H1 (cell line): ENCODE measurements around the gene TOB1. TPM values are rescaled to one million over a fixed set of nuclear protein-coding genes. Genes with fewer than 3 reads are reported as not detected.

ENCODE experiments used
- CTCF ChIA-PET: fragments of 300-600 bp; sonication (Branson Sonifier 250); formaldehyde crosslinking; loops from one replicate; lab custom pipeline; 2021; ENCODE audit not compliant: partially characterized antibody; lab: Charles Lee
- POLR2A ChIA-PET: fragments of 300-600 bp; sonication (Branson Sonifier 250); formaldehyde crosslinking; loops from one replicate; lab custom pipeline; 2021; ENCODE audit warnings: inconsistent platforms; ENCODE audit not compliant: partially characterized antibody; lab: Charles Lee
- DNase-seq, 2 experiments: peaks; one replicate each; pipeline versions ENCODE4 v3.0.0 to v3.0.0-alpha.2; 2010 to 2022; ENCODE audit warnings: low spot score in 2 of 2, low read depth in 1 of 2, mixed read lengths in 1 of 2
- FAIRE-seq: peaks from 2 replicates; lab custom pipeline; 2011; peaks lifted over from hg19 to GRCh38; lab: Jason Lieb, UNC
- H2AFZ ChIP-seq: 2 replicates; pipeline ENCODE4 v1.8.1; 2012; ENCODE audit warnings: low read length, inconsistent platforms
- H2AK5ac ChIP-seq: 2 replicates; pipeline ENCODE4 v1.6.1; 2013; ENCODE audit warnings: low read depth, low read length
- H2BK120ac ChIP-seq: replicated peaks from 2 replicates; pipeline ENCODE3; 2013; ENCODE audit warnings: low read depth, low read length, inconsistent platforms
- H2BK12ac ChIP-seq: 2 replicates; pipeline ENCODE4 v1.6.1; 2013; ENCODE audit warnings: low read depth, low read length
- H2BK15ac ChIP-seq: 2 replicates; pipeline ENCODE4 v1.6.1; 2013; ENCODE audit warnings: low read length
- H2BK20ac ChIP-seq: 2 replicates; pipeline ENCODE4 v1.6.1; 2013; ENCODE audit warnings: low read length
- H2BK5ac ChIP-seq: 2 replicates; pipeline ENCODE4 v1.6.1; 2013; ENCODE audit warnings: low read depth, low read length
- H3K14ac ChIP-seq: 2 replicates; pipeline ENCODE4 v1.6.1; 2013; ENCODE audit warnings: inconsistent platforms; ENCODE audit not compliant: insufficient read length
- H3K18ac ChIP-seq: 2 replicates; pipeline ENCODE4 v1.6.1; 2013; ENCODE audit warnings: low read length; ENCODE audit errors: extremely low read depth
- H3K23ac ChIP-seq: 2 replicates; pipeline ENCODE4 v1.6.1; 2013; ENCODE audit warnings: inconsistent platforms; ENCODE audit not compliant: insufficient read length
- H3K23me2 ChIP-seq: 2 replicates; pipeline ENCODE4 v1.6.1; 2013; ENCODE audit warnings: low read depth, low read length
- H3K27ac ChIP-seq: 2 replicates; pipeline ENCODE4 v1.6.1; 2011; ENCODE audit warnings: low read depth, low read length, inconsistent platforms
- H3K27me3 ChIP-seq, 4 experiments: replicated peaks in 1 of 4; 1 replicate in 1 of 4; 2 replicates in 3 of 4; pipeline versions ENCODE4 v1.6.1 to v1.8.1; 2011 to 2013; ENCODE audit warnings: low read length in 3 of 4, mild to moderate bottlenecking in 3 of 4, inconsistent platforms in 2 of 4, mixed read lengths in 2 of 4, moderate library complexity in 1 of 4; ENCODE audit not compliant: control insufficient read depth in 3 of 4, insufficient read depth in 3 of 4; ENCODE audit errors: extremely low read depth in 1 of 4
- H3K36me3 ChIP-seq, 4 experiments: 2 replicates each; pipeline versions ENCODE4 v1.6.1 to v1.8.1; 2011 to 2013; ENCODE audit warnings: mild to moderate bottlenecking in 4 of 4, low read length in 3 of 4, moderate library complexity in 2 of 4, control low read depth in 1 of 4, inconsistent platforms in 1 of 4; ENCODE audit not compliant: insufficient read depth in 4 of 4, control insufficient read depth in 2 of 4
- H3K4ac ChIP-seq: replicated peaks from 2 replicates; pipeline ENCODE3; 2013; ENCODE audit warnings: low read length, low read depth, mixed read lengths, inconsistent platforms; ENCODE audit not compliant: insufficient read length
- H3K4me1 ChIP-seq, 4 experiments: replicated peaks in 1 of 4; 1 replicate in 1 of 4; 2 replicates in 3 of 4; pipeline versions ENCODE4 v1.6.1 to v1.8.1; 2011 to 2013; ENCODE audit warnings: low read length in 3 of 4, inconsistent platforms in 2 of 4, mixed read lengths in 1 of 4; ENCODE audit not compliant: insufficient read depth in 4 of 4, control insufficient read depth in 3 of 4
- H3K4me2 ChIP-seq, 2 experiments: 2 replicates each; pipeline versions ENCODE4 v1.6.1 to v1.8.1; 2011 to 2013; ENCODE audit warnings: low read depth in 2 of 2, low read length in 2 of 2, control low read depth in 1 of 2, inconsistent platforms in 1 of 2, mild to moderate bottlenecking in 1 of 2; ENCODE audit not compliant: insufficient read depth in 1 of 2
- H3K4me3 ChIP-seq, 4 experiments: fragments of 200-600, 300-600 bp in 1 of 4; sonication (generic), shearing (Covaris generic), sonication (Bioruptor Twin) in 1 of 4; 2 replicates each; pipeline versions ENCODE4 v1.5.1 to v1.8.1; 2011 to 2016; ENCODE audit warnings: low read length in 4 of 4, low read depth in 3 of 4, control low read depth in 2 of 4, inconsistent platforms in 2 of 4, mild to moderate bottlenecking in 2 of 4, mixed read lengths in 1 of 4, moderate library complexity in 1 of 4; ENCODE audit not compliant: insufficient read depth in 2 of 4; ENCODE audit errors: extremely low read depth in 1 of 4
- H3K56ac ChIP-seq: replicated peaks from 2 replicates; pipeline ENCODE3; 2013; ENCODE audit warnings: low read depth, mild to moderate bottlenecking, mixed read lengths, low read length, inconsistent platforms; ENCODE audit not compliant: insufficient read length
- H3K79me1 ChIP-seq: 2 replicates; pipeline ENCODE4 v1.6.1; 2013; ENCODE audit warnings: low read depth, low read length, control low read depth
- H3K79me2 ChIP-seq, 2 experiments: 2 replicates each; pipeline versions ENCODE4 v1.6.1 to v1.8.1; 2012 to 2013; ENCODE audit warnings: low read length in 2 of 2, mild to moderate bottlenecking in 2 of 2, inconsistent platforms in 1 of 2; ENCODE audit not compliant: insufficient read depth in 2 of 2, control insufficient read depth in 1 of 2
- H3K9ac ChIP-seq, 4 experiments: replicated peaks in 1 of 4; 1 replicate in 1 of 4; 2 replicates in 3 of 4; pipeline versions ENCODE4 v1.6.1 to v1.8.1; 2011 to 2013; ENCODE audit warnings: low read depth in 3 of 4, low read length in 3 of 4, control low read depth in 2 of 4, mild to moderate bottlenecking in 2 of 4, moderate library complexity in 2 of 4, inconsistent platforms in 1 of 4; ENCODE audit errors: extremely low read depth in 1 of 4
- H3K9me3 ChIP-seq, 2 experiments: 2 replicates each; pipeline versions ENCODE4 v1.6.1 to v1.8.1; 2012 to 2013; ENCODE audit warnings: mild to moderate bottlenecking in 2 of 2, moderate library complexity in 2 of 2, control low read depth in 1 of 2, inconsistent platforms in 1 of 2, low read depth in 1 of 2, low read length in 1 of 2, mixed read lengths in 1 of 2; ENCODE audit not compliant: insufficient read depth in 2 of 2
- H4K20me1 ChIP-seq, 2 experiments: replicated peaks in 1 of 2; 2 replicates each; pipeline versions ENCODE3 to v1.8.1; 2011 to 2013; ENCODE audit warnings: inconsistent platforms in 2 of 2, low read length in 2 of 2, mild to moderate bottlenecking in 1 of 2; ENCODE audit not compliant: insufficient read depth in 2 of 2, control insufficient read depth in 1 of 2
- H4K5ac ChIP-seq: 2 replicates; pipeline ENCODE4 v1.6.1; 2013; ENCODE audit warnings: low read length, low read depth, mixed read lengths, inconsistent platforms; ENCODE audit not compliant: insufficient read length
- H4K8ac ChIP-seq: 2 replicates; pipeline ENCODE4 v1.8.0; 2013; ENCODE audit warnings: mild to moderate bottlenecking, moderate library complexity, low read length, inconsistent platforms; ENCODE audit not compliant: insufficient read depth; ENCODE audit errors: extremely low read depth
- H4K91ac ChIP-seq: replicated peaks from 2 replicates; pipeline ENCODE3; 2013; ENCODE audit warnings: low read length, mixed read lengths, inconsistent platforms; ENCODE audit not compliant: insufficient read length
- TEAD4 ChIP-seq: IDR thresholded peaks from 2 replicates; pipeline ENCODE4 v1.6.1; 2012; ENCODE audit warnings: low read depth, low read length, inconsistent platforms, mixed read lengths
- WGBS, 2 experiments: shearing (Covaris generic) in 1 of 2; methylation state at CpG; one replicate each; pipeline versions ENCODE4 v1.1.6 to v1.1.7; 2013 to 2015; ENCODE audit warnings: low lambda C conversion rate in 2 of 2, mixed read lengths in 2 of 2, inconsistent platforms in 1 of 2, low coverage in 1 of 2, missing lambda C conversion rate in 1 of 2; ENCODE audit not compliant: insufficient replicate concordance in 2 of 2, insufficient coverage in 1 of 2, insufficient read length in 1 of 2; ENCODE audit errors: extremely low coverage in 1 of 2, missing lambda C conversion rate in 1 of 2; 5-methylcytosine and 5-hydroxymethylcytosine counted together
- polyA plus RNA-seq, 7 experiments: library from polyadenylated mRNA; depleted of rRNA in 3 of 7; stranded (reverse) in 5 of 7; unstranded in 2 of 7; fragments of >200 nt in 5 of 7; fragments of 200-250 nt in 2 of 7; gene quantifications; 1 replicate in 5 of 7; 2 replicates in 1 of 7; 4 replicates in 1 of 7; pipeline versions ENCODE4 v1.2.1 to v1.2.3, GENCODE V29; 2011 to 2013; ENCODE audit warnings: missing spikeins in 2 of 7, mixed read lengths in 2 of 7
- total RNA-seq: library from RNA; stranded (reverse); fragmentation: NEBNext Ultra II Directional; extraction: Animal tissue kit (Norgen Biotek cat#: 25700); gene quantifications from 2 replicates; pipeline ENCODE4 v1.2.1, GENCODE V29; 2021
- TF ChIP-seq, protein P1 (sequence below): IDR thresholded peaks from 2 replicates; pipeline ENCODE4 v1.6.1; 2012; ENCODE audit warnings: inconsistent platforms

TOB1 gene
- total and polyA plus RNA-seq, 2 of the 8 experiments (the other 6 are each of a cell fraction or from before 2014, with no cell fraction given): 14.4 to 20.8 TPM

DNA sequence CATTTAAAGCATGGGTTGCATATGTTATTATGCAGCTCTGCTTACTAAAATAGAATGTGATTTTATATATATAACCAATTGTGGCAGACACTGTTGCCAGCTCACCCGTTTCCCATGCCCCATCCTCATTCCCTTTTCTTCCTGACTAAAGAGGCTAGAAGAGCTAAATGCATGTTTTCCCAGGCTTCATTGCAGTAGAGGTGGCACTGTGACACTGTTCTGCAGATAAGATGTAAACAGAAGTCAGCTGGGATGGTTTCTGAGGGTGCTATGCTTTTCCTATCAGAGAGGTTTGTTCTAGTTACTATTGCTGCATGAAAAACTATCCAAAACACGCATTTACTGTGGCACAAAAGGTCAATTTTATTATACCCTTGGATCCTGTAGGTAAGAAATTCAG is 5.7 kb upstream of the TOB1 start:
- H3K23me2 ChIP-seq: peaks cover 4% of the 10 kb centered on the region; the same call in 1 of the 2 replicates
- no peak overlapping the region for H3K4ac ChIP-seq
- FAIRE-seq: no peak
- H2BK5ac ChIP-seq: no peak overlapping the region
- no peaks in the 10 kb centered on the region for H4K20me1 ChIP-seq
- peaks cover 0 to 2% (median 0%) of the 10 kb centered on the region in 4 experiments; a peak in 1 of 7 replicates for H3K4me1 ChIP-seq
- no peak for DNase-seq
- H3K18ac ChIP-seq: no peak overlapping the region
- POLR2A ChIA-PET: interaction anchor here (0.7 to 1.3 kb wide), 3 partner anchors 12 to 33 kb away, joined by 3 read pairs; no protein-coding TSS in a partner anchor
- H3K9ac ChIP-seq: no peak overlapping the region
- H3K79me2 ChIP-seq: no peaks in the 10 kb centered on the region
- no peak overlapping the region for H3K14ac ChIP-seq
- no peak overlapping the region for H4K5ac ChIP-seq
- no peaks in the 10 kb centered on the region for H3K27me3 ChIP-seq
- no peaks in the 10 kb centered on the region for H3K79me1 ChIP-seq
- H3K4me2 ChIP-seq: no peak overlapping the region
- H3K9me3 ChIP-seq: no peaks in the 10 kb centered on the region
- no peak overlapping the region for H2BK120ac ChIP-seq
- WGBS, 2 experiments: 85% methylated on average over 2 of the region's 2 CpGs; no CpG with 5 or more reads in 1 of the 2 experiments
- no peak overlapping the region for H2BK12ac ChIP-seq
- H2BK15ac ChIP-seq: no peak overlapping the region
- no peaks in the 10 kb centered on the region for H3K36me3 ChIP-seq
- H3K23ac ChIP-seq: no peak overlapping the region
- CTCF ChIA-PET: interaction anchor here (0.6 to 4.0 kb wide), 9 partner anchors 9 to 88 kb away, joined by 3 to 9 read pairs (median 4); no protein-coding TSS in a partner anchor
- H3K27ac ChIP-seq: no peak overlapping the region
- H2AFZ ChIP-seq: no peak overlapping the region
- no peak overlapping the region for H3K4me3 ChIP-seq
- no peak overlapping the region for H2AK5ac ChIP-seq
- H4K8ac ChIP-seq: no peak overlapping the region
- H2BK20ac ChIP-seq: no peak overlapping the region
- H4K91ac ChIP-seq: no peak overlapping the region
- H3K56ac ChIP-seq: no peak overlapping the region
- TF ChIP-seq TEAD4: no peak
- TF ChIP-seq, protein P1, sequence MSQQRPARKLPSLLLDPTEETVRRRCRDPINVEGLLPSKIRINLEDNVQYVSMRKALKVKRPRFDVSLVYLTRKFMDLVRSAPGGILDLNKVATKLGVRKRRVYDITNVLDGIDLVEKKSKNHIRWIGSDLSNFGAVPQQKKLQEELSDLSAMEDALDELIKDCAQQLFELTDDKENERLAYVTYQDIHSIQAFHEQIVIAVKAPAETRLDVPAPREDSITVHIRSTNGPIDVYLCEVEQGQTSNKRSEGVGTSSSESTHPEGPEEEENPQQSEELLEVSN: no peak
